Hematopoietic multipotent progenitor cell treated with erythropoietin and hydrocortisone succinate and interleukin-3 and kit ligand, for 17 days (in vitro differentiated cells): Measurements from ENCODE around the gene SCTR.

Source experiments
- DNase-seq: peaks from one replicate; pipeline ENCODE4 v3.0.0-alpha.2; 2015; ENCODE audit warnings: low spot score

SCTR gene

DNA sequence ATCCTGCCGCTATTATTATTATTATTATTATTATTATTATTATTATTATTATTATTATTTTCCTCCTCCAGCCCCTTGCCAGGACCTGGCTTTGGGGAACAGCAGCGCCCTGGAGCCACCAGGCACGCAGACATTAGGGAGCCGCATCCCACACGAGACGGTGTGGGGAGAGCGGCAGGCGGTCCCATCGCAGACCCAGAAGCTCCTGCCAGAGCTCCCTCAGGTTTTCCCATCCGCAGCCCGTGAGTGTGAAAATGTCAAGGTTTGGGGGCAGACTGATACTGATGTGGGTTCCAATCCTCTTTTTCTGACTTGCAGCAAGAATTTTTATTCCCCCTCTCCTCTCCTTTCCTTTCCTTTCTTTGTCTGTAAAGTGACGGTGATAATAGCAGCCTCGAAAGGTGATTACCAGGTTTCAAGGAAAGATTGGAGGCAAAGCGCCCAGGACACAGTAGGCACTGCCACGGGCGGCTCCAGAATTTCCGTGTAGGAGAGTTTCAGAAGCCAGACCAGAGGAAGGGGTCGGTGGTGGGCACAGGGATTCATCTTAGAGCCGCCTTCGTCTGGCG is 816 bp downstream of the SCTR start:
- no peak for DNase-seq

DNA sequence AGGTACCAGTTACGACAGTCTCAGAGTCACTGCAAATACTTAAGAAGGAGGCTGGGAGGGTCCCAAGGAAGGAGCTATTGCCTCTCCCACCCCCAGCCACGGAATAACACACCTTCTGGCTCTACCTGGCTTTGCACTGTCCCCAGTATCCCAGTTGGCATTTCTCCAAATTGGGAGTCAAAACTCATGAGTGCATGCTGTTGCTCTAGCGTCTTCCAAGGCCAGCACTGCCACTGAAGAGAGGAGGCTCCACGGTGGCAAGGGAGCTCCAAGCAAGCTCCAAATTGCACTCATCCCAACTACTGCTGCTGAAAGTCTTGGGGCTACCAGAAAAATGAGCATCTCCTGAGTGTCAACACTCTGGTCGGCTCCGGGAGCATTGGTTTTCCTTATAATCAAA is 1.6 kb downstream of the SCTR start:
- no peak for DNase-seq

DNA sequence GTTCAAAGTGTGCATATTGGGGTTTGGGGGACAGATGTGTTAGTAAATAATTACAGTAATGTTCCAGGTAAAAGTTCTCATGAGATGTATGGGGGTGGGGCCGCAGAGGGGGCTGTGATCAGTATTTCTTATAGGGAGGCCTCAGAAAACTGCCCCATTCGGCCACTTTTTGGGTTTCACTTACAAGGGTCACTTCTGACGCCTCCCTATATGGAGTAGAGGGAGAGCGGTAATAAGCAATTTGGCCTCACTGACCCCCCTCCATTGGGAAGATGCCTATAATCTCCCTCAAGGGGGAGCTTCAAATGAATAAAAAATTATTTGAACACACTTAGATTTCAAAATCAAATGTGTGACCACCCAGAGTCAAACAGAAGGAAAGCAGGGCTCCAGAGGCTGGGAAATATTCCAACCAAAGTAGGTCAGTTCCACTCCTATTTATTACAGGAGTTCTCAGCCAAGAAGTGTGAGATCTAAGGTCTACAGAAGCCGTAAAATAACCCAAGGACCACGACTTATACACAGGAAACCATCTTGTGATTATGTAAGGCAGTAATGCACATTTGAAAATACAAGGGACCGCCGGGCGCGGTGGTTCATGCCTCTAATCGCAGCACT is 2.7 kb downstream of the SCTR start:
- DNase-seq: no peak

DNA sequence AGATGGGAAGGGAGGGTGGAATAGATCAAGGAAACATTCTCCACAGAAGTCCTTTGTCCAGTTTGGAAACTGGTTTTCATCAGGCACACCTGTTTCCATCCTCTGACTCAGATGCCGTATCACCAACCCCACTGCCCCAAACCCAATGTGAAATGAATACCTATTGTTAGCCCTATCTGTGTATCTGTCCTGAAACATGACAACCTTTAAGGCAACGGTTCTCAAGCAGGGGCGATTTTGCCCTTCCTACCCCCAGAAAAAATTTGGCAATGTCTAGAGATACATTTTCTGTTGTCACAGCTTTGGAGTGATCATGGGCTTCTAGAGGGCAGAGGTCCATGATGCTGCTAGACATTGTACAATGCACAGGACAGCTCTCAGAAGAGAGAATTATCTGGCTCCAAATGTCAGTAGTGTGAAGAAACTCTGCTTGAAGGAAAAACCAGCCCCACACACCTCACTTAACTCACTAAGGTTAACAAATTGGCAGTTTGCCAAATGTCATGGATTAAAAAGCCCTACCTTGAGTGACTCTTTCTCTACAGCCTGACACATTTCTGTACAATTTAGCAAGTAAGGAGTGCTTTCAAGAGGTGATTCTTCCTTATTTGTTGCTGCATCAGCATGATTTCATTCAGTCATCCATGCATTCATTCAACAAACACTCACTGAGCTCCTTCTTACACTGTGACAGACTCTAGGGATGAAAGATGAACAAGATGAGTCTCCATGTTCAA is 3.4 kb downstream of the SCTR start:
- DNase-seq: peak; percentile 8

DNA sequence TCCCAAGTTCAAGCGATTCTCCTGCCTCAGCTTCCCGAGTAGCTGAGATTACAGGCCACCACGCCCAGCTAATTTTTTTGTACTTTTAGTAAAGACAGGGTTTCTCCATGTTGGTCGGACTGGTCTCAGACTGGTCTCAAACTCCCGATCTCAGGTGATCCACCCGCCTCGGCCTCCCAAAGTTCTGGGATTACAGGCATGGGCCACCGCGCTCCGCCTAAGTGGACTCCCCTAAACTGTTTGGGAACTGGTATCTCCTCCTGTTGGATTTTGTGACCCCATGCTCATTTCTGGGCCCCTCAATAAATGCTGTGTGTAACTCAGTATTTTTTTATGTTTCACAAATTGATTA is 5.2 kb downstream of the SCTR start:
- DNase-seq: no peak

DNA sequence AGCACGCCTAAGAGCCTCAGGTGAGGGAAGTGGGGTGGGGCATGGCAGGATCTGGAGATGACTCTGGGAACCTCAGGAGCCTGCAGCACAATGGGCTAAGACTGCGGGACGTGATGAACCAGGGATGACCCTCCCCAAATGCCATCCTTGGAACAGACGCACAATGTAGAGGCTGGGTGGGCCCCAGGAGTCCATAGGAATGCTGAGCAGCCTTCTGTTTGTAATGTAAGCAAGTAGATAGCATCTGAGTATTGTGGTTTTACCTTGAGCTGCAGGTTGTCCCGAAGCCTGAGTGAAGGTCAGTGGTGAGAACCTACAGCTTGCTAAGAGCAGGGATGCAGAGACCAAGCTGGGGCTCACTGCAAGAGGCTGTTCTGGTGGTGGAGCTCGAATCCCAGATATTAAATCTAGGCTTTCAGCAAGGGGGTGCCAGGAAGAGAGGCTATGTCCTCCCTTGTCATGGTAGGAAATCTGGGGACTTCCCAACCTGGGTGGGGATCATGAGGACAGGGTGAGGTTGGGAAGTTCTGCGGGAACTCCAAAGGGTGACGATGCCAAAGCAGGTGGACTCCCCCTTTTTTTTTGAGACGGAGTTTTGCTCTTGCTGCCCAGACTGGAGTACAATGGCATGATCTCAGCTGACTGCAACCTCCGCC is 5.8 kb downstream of the SCTR start:
- DNase-seq: no peak

DNA sequence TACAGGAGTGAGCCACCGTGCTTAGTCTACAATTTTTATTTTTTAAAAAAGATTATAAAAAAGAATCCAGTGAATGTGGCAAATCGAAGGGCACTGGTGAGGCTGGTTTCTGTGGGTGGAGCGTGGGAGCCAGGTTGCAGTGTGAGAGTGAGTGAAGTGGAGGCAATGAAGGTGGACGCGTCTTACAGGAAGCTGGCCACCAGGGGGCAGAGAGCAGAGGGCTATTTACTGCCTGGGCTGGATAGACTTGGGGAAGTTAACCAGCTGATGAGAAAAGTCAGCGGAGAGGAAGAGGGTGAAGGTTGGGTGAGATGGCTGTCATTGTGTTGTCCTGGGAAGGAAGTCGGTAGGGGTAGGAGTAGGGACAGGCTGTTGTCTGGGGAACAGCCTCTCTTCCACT is 6.8 kb downstream of the SCTR start:
- peak; percentile 11 for DNase-seq

DNA sequence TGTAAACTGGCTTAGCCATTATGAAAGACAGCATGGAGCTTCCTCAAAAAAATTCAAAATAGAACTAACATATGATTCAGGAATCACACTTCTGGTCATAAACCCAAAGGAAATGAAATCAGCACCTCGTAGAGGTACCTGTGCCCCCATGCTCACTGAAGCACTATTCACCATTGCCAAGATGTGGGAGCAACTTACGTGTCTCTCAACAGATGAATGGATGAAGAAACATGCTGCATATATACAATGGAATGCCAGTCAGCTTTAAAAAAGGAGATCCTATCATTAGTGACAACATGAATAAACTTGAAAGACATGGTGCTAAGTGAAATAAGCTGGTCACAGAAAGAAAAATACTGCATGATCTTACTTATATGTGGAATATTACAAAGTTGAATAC is 8.2 kb downstream of the SCTR start:
- no peak for DNase-seq

DNA sequence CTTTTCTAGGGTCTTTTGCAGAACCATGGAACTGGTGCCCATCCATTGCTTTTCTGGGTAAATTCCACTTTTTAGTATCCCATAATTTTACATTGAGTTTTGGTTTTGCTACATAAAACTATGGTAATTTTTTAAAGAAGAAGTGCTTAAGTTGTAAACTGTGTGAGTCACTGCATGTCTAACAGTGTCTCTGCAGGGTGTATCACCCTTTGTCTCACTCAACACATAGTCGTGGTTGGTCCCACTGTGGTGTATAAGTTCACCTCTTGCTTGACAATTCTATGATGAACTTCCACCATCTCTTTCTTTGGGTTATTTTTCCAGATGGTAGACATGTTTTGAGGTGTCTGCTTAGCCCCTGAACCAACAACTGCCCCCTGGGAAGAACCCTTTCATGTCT is 10.5 kb downstream of the SCTR start:
- no peak for DNase-seq

DNA sequence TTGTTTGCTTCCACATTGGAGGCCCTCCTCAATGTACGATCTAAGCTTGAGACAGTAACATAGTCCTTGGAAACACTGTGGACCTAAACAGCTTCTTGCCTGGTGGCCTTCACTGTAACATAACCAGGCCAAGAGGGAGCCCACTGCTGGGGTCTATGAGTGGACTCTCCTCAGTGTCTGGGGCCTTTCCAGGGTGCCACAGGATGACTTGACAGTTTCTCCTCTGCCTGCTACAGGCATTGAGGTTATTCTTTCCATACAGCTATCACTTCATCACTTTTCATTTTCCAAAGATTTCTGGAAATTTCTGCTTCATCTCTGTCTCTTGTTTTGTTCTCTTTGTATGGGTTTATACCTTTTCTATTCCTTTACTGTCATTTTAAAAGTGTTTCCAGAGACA is 11.3 kb downstream of the SCTR start:
- DNase-seq: no peak

DNA sequence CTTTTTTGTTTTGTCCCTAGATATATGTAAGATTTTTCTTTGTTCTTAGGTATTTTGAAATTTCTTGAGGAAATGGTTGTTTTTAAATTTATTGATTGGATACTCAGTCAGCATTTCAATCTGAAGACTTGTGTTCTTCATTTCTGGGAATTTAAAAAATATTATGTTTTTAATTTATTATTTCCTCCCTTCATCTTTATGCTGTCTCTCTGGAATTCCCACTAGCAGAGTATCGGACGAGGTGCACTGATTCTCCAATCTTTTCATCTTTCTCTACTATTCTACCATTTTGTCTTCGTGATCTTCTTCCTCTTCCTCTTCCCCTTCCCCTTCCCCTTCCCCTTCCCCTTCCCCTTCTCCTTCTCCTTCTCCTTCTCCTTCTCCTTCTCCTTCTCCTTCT is 12.3 kb downstream of the SCTR start:
- no peak for DNase-seq

DNA sequence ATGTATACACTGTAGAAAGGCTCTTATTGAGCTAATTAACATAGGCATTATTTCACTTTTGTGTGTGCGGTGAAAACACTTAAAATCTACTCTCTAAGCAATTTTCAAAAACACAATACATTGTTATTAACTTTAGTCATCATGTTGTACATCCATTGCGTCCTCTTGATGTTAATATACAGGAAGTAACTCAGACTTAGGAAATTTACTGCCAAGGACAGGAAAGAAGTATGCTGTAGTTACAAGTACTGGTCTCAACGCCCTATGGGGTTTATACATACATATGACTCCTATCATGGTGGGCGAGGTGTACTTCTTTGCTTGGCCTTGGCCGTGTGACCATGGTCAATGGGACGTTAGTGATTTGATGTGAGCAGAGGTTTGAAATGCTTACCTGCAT is 15.5 kb downstream of the SCTR start:
- no peak for DNase-seq

DNA sequence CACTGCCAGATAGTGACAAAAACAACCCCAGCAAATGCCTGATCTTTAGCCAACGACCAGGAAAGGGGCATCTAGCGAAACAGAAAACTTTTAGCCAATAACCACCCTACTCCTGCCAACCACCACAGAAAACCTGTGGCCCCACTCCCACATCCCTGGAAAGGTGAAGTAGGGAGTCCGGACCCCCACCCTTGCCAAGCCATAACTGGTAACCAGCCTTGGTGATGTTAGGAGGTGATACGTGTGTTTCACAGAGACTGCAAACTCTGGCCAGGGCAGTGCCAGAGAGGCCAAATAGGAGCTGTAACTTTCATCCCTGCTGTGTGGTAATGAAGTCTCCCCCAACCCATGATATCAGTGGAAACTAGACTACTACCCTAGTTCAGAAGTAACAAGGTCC is 27.6 kb downstream of the SCTR start:
- no peak for DNase-seq

DNA sequence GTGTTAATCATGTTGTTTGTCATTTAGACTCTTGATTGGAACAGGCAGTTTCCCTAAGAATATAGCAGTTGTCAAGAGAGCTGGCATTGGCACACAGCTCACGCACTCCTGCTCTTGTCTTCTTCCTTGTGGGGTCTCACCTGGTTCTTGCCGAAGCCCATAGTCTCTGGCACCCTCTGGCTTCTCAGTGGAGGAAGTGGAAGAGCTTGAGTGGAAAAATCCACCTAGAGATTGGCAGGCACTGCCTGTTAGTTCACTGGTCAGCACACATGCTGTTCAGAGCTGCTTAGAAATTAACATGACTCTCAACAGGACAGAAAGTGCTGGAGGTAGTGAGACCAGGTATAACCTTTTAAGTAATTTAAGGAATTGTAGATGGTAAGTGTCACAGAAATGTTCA is 28.3 kb downstream of the SCTR start:
- DNase-seq: no peak

DNA sequence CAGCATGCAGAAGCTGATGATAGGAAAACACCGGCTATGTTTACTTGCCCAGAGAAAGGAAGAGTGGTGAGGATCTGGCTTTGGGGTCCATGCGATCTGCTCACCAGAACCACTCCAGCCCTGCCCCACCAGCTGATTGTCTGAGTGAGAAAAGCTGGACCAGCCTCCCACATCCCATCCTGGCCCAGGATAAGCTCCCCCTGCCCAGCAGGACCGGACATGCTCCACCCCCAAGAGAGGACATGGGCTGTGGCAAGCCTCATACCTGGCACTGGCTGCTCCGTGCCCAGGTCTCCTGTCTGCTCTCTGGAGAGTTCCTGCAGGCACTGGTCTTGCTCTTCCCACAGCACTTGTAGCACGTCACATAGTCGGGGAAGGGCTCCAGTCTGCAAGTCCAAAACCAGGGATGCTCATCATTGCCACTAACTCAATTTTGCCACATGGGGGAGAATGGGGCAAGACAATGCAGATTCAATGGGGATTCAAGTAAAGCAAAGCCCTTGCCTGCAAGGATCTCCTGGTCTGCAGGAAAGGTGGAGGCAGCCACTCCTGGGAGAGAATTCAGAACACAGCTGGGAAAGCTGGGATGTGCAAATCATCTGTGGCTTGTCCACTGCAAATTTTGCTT is 30.0 kb downstream of the SCTR start:
- DNase-seq: no peak

DNA sequence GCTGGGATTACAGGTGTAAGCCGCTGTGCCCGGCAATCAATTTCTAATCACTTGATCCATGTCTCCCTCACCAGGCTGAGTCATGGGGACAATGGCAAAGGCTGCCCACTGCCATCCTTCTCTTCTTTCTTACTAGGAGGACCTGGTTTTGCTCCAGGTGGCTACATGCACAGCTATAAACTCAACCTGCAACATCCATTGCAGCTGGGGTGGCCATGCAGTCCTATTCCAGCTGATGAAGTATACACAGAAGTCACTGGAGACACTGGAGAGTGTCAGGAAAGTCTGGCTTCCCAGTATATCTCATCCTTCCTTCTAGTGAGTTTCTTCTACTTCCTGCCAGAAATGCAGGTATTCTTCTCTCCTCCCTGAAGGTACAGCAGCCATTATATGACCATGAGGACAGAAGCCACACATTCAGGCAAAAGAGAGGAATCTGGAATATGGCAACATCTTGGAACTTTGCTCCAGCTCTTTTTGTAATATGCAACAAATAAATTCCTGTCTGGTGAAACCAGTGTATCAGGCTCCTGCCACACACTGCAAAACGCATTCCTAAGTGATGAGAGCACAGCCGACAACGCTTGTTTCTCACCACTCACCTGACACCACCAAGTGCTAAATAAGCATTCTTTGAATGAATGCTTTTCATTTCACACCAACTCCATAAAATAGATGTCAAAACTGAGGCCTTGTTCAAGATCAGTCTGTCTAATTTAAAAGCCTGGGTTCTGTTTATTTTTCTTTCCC is 32.3 kb downstream of the SCTR start:
- no peak for DNase-seq

DNA sequence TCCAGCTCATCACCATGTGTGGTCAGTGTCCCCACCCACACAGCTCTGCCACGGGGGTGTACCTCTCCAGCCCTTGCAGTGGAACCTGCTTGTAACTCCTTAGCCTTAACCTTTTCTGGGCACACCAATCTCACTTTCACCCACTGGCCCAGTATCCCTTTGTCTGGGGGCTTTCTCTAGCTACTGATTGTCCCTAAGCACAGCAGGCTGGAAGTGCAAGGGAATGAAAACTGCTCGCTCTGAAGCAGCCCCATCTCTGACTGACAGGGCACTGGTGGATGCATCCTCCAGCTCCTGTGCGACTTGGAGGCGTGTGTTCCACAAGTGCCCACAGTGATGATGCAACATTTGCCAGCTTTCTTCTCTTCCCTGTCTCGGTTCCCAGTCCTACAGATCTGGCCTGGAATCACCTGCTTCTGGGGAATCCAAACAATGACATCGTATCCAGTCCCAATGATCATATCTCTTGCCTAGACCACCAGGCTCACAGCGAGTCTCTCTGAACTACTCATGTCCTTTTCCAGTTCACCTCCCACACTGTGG is 33.6 kb downstream of the SCTR start:
- no peak for DNase-seq

DNA sequence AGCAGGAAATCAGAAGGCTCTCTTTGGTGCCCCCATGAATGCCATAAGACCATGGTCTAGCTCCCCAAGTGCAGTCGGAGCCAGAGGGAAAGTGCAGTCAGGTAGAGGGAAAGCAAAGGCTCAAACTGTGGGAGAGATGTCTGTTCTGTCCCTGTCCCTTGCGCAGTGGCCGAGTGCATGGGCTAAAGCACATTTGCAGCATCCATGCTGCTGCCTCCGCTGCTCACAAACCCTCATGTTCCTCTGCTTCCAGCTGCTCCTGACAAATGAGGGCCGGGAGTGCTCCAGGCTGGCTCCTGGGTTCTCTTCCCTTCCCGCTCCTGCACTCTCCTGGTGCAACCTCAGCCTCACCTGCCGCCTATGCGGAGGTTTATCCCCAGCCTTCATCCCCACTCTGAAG is 34.2 kb downstream of the SCTR start:
- no peak for DNase-seq

DNA sequence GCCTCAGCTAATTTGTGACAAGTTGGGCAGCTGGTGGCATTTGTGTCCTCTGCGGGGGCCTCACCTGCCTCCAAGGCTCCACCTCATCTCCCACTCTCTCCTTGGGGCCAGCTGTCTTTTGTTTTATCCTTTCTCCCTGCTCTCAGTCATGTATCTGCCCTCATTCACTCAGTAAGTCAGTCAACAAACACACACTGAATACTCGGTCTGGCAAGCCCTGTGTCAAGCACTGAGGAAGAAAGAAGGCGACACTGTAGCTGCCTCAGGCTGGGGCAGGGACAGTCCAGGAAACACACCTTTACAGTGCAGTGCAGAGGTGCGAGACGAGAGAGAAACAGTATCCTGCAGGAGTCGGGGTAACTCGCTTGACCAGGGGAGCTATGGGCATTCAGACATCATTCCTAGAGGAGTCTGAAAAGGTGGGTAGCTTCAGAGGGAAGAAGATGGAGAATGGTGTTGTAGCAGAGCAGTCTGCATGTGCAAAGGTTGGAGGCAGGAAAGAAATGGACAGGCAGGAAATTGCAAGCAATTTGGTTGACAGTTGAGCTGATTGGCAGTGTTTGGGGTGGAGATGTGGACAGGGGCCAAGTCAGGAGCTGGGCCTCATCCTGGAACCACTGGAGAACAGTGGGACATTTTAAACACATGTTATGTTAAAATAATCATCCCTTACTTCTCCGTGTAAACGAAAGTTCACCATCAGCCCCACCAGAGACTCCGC is 34.9 kb downstream of the SCTR start:
- no peak for DNase-seq

DNA sequence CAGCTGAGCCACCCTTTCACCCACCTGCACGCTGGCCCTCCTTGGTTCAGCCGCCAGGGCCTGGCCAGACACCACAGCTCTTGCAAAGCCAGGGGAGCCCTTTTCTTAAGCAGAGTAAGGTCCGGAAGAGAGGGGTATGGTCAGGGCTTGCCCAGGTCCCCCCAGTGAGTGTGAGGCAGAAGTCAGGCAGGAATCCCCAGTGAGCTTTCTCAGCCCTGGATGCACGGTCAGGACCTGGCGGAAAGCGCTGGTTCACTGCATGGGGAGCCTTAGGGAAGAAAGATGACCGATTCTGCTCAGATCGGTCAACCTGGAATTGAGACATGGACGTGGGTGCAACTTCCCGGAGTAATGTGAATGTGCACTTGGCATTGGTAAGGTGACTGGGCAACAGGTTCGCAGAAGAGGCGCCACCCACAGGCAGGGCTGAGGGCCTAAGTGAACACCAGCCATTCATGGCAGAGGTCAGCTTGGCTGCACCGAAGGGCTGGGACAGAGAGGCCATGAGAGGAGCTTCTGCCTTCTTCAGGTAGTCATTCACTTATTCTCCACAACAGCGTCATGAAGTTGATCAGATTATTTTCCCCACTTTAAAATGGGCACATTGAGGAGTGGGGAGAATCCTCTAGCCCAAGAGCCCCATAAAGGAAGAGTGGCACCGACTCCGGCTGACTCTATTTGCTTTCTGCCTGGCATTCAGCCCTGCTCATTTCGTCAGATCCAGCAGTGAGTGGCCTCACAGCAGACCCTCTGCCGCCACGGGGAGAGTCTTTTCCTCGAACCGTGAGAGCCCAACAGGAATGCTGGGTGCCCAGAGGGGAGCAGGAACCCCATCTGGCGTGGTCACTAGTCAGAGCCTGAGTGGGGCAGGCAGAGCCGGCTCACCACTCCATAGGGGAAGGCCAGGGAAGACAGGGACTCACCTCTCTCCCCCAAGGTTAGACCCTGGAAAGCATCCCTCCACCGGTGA is 35.8 kb downstream of the SCTR start:
- no peak for DNase-seq
